ENCODE results near the gene KRT33A.

DNA sequence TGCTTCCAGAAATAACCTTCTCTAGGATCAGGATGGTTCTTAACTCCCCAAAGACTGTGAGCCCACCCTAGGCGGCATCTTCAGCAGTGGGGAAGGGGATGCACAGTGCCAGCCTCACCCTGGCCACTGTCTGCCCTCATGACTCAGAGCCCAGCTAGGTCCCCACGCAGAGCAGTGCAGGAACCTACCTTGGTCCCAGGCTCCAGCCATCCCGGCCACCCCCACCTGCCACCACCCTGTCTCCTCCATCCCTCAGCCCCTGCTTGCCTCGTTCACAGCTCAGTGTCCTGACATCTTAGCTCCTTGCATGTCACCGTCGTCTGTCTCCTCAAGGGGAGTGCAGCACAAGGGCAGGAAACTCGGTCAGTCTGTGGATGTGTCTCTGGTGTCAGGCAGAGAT is 19.0 kb downstream of the KRT33A start:
- no peak for TF ChIP-seq POLR2A (IDR thresholded peaks at IDR 0.05)
- TF ChIP-seq, protein P1, sequence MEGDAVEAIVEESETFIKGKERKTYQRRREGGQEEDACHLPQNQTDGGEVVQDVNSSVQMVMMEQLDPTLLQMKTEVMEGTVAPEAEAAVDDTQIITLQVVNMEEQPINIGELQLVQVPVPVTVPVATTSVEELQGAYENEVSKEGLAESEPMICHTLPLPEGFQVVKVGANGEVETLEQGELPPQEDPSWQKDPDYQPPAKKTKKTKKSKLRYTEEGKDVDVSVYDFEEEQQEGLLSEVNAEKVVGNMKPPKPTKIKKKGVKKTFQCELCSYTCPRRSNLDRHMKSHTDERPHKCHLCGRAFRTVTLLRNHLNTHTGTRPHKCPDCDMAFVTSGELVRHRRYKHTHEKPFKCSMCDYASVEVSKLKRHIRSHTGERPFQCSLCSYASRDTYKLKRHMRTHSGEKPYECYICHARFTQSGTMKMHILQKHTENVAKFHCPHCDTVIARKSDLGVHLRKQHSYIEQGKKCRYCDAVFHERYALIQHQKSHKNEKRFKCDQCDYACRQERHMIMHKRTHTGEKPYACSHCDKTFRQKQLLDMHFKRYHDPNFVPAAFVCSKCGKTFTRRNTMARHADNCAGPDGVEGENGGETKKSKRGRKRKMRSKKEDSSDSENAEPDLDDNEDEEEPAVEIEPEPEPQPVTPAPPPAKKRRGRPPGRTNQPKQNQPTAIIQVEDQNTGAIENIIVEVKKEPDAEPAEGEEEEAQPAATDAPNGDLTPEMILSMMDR (IDR thresholded peaks at IDR 0.05) = no peak

All from gastroesophageal sphincter (tissue), 3 donors.